GM23338 (cell line): Measurements from ENCODE around the gene PARD3. TPM values are rescaled to one million over a fixed set of nuclear protein-coding genes. Genes with fewer than 3 reads are reported as not detected.

Experiments used
- ATAC-seq: fragments of 200-7000 bp; cut with Tn5 transposase; 3 replicates; pipeline ENCODE4 v1.9.1; 2020
- DNase-seq: peaks from one replicate; pipeline ENCODE4 v3.0.0-alpha.2; 2015; ENCODE audit warnings: low spot score
- H2AFZ ChIP-seq: fragments of 200-600 bp; sonication (generic); 2 replicates; pipeline ENCODE4 v1.8.0; 2016; ENCODE audit warnings: antibody characterized with exemption, mild to moderate bottlenecking, moderate library complexity
- H3F3A ChIP-seq: fragments of 200-600 bp; sonication (generic); replicated peaks from 2 replicates; pipeline ENCODE4 v1.8.0; 2017; ENCODE audit warnings: antibody characterized with exemption, mixed run types, low read depth
- H3K27ac ChIP-seq: fragments of 200-600 bp; sonication (generic); 2 replicates; pipeline ENCODE4 v1.6.1; 2016; ENCODE audit warnings: low read depth
- H3K27me3 ChIP-seq: fragments of 200-600 bp; sonication (generic); 2 replicates; pipeline ENCODE4 v1.8.0; 2016; ENCODE audit warnings: mild to moderate bottlenecking, mixed run types, moderate library complexity; ENCODE audit not compliant: insufficient read depth
- H3K36me3 ChIP-seq: fragments of 200-600 bp; sonication (generic); 2 replicates; pipeline ENCODE4 v1.8.0; 2016; ENCODE audit warnings: mild to moderate bottlenecking; ENCODE audit not compliant: insufficient read depth
- H3K4me1 ChIP-seq: fragments of 200-600 bp; sonication (generic); 2 replicates; pipeline ENCODE4 v1.8.0; 2016; ENCODE audit warnings: mild to moderate bottlenecking, moderate library complexity; ENCODE audit not compliant: insufficient read depth
- H3K4me2 ChIP-seq: fragments of 200-600 bp; sonication (generic); 2 replicates; pipeline ENCODE4 v1.7.1; 2017; ENCODE audit warnings: mixed run types
- H3K4me3 ChIP-seq: fragments of 200-600 bp; sonication (generic); 2 replicates; pipeline ENCODE4 v1.6.1; 2016; ENCODE audit warnings: mixed run types
- H3K79me2 ChIP-seq: fragments of 200-600 bp; sonication (generic); replicated peaks from 2 replicates; pipeline ENCODE4 v1.8.0; 2017; ENCODE audit warnings: mild to moderate bottlenecking; ENCODE audit not compliant: insufficient read depth
- H3K9me2 ChIP-seq: fragments of 200-600 bp; sonication (generic); 2 replicates; pipeline ENCODE4 v1.8.0; 2017; ENCODE audit not compliant: insufficient read depth
- H4K20me1 ChIP-seq: fragments of 200-600 bp; sonication (generic); replicated peaks from 2 replicates; pipeline ENCODE4 v1.8.0; 2017; ENCODE audit warnings: mild to moderate bottlenecking; ENCODE audit not compliant: insufficient read depth
- H3K27ac Mint-ChIP-seq: 2 replicates; pipeline ENCODE4 v1.8.0; 2020; ENCODE audit warnings: inconsistent platforms, mild to moderate bottlenecking, moderate library complexity, mixed read lengths
- H3K27me3 Mint-ChIP-seq: 3 replicates; pipeline ENCODE4 v1.8.0; 2022; ENCODE audit warnings: low read depth, mild to moderate bottlenecking, moderate library complexity, mixed read lengths, inconsistent platforms; ENCODE audit not compliant: insufficient read depth, poor library complexity
- H3K36me3 Mint-ChIP-seq: 3 replicates; pipeline ENCODE4 v1.8.0; 2021; ENCODE audit warnings: low read depth, mild to moderate bottlenecking, inconsistent platforms, moderate library complexity, mixed read lengths
- H3K4me1 Mint-ChIP-seq: 3 replicates; pipeline ENCODE4 v1.8.0; 2020; ENCODE audit warnings: mild to moderate bottlenecking, inconsistent platforms, mixed read lengths
- H3K4me3 Mint-ChIP-seq: 3 replicates; pipeline ENCODE4 v1.8.0; 2021; ENCODE audit warnings: moderate library complexity, mild to moderate bottlenecking, inconsistent platforms, mixed read lengths
- H3K9me3 Mint-ChIP-seq: 3 replicates; pipeline ENCODE4 v1.8.0; 2020; ENCODE audit warnings: moderate library complexity, mild to moderate bottlenecking, inconsistent platforms, mixed read lengths
- CREB1 ChIP-seq: fragments of 250-450 bp; sonication (Bioruptor Pico); IDR thresholded peaks from 2 replicates; pipeline ENCODE4 v1.5.0; 2020; ENCODE audit warnings: low read depth, mild to moderate bottlenecking, moderate library complexity
- EZH2 ChIP-seq: fragments of 200-600 bp; sonication (generic); IDR thresholded peaks from one replicate; pipeline ENCODE4 v1.8.0; 2017; ENCODE audit warnings: antibody characterized with exemption, mild to moderate bottlenecking, low read depth; ENCODE audit not compliant: unreplicated experiment
- EZH2phosphoT487 ChIP-seq: fragments of 200-600 bp; sonication (generic); IDR thresholded peaks from one replicate; pipeline ENCODE4 v1.8.1; 2018; ENCODE audit warnings: antibody characterized with exemption; ENCODE audit not compliant: unreplicated experiment
- JUNB ChIP-seq: IDR thresholded peaks from one replicate; pipeline ENCODE4 v1.6.1; 2016; ENCODE audit warnings: antibody characterized with exemption; ENCODE audit not compliant: unreplicated experiment
- NANOG ChIP-seq: IDR thresholded peaks from 2 replicates; pipeline ENCODE4 v1.6.1; 2016; ENCODE audit warnings: antibody characterized with exemption, borderline replicate concordance
- POLR2AphosphoS5 ChIP-seq: IDR thresholded peaks from 2 replicates; pipeline ENCODE4 v1.6.1; 2016; ENCODE audit warnings: antibody characterized with exemption, low read depth
- STAT1 ChIP-seq: IDR thresholded peaks from one replicate; pipeline ENCODE4 v1.6.1; 2016; ENCODE audit warnings: antibody characterized with exemption; ENCODE audit not compliant: unreplicated experiment
- ZNF114 ChIP-seq: fragments of 250-450 bp; sonication (Bioruptor Pico); IDR thresholded peaks from 2 replicates; pipeline ENCODE4 v1.5.0; 2020; ENCODE audit warnings: mild to moderate bottlenecking, moderate library complexity
- ZNF331 ChIP-seq: fragments of 250-450 bp; sonication (Bioruptor Pico); IDR thresholded peaks from 2 replicates; pipeline ENCODE4 v1.5.0; 2020; ENCODE audit warnings: low read depth, mild to moderate bottlenecking, moderate library complexity
- polyA plus RNA-seq: library from polyadenylated mRNA; unstranded; fragments of >200 nt; fragmentation: Nextera tagmentation; extraction: Ambion mirVana; gene quantifications from 2 replicates; pipeline ENCODE4 v1.2.1, GENCODE V29; 2016
- total RNA-seq: library from RNA; depleted of rRNA; stranded (reverse); fragments of >200 nt; shearing (Covaris generic); gene quantifications from 2 replicates; pipeline ENCODE4 v1.2.3, GENCODE V29; 2014
- TF ChIP-seq, protein P1 (sequence below), 2 experiments: fragments of 200-600 bp in 1 of 2; sonication (generic) in 1 of 2; conservative IDR thresholded peaks; 2 replicates each; pipeline versions ENCODE4 v1.5.1 to v1.6.1; 2016 to 2017; ENCODE audit warnings: antibody characterized with exemption in 2 of 2, low read depth in 2 of 2, mild to moderate bottlenecking in 2 of 2, moderate library complexity in 1 of 2
- TF ChIP-seq, protein P2 (sequence below): IDR thresholded peaks from 2 replicates; pipeline ENCODE4 v1.6.1; 2016; ENCODE audit warnings: antibody characterized with exemption
- TF ChIP-seq, protein P3 (sequence below): IDR thresholded peaks from one replicate; pipeline ENCODE4 v1.6.1; 2018; ENCODE audit warnings: antibody characterized with exemption; ENCODE audit not compliant: unreplicated experiment
- TF ChIP-seq, protein P4 (sequence below): fragments of 250-450 bp; sonication (Bioruptor Pico); IDR thresholded peaks from 2 replicates; pipeline ENCODE4 v1.5.0; 2020; ENCODE audit warnings: mild to moderate bottlenecking, moderate library complexity

PARD3 gene
- total and polyA plus RNA-seq, 2 experiments from 2014 or later = 30.2 to 51.4 TPM

DNA sequence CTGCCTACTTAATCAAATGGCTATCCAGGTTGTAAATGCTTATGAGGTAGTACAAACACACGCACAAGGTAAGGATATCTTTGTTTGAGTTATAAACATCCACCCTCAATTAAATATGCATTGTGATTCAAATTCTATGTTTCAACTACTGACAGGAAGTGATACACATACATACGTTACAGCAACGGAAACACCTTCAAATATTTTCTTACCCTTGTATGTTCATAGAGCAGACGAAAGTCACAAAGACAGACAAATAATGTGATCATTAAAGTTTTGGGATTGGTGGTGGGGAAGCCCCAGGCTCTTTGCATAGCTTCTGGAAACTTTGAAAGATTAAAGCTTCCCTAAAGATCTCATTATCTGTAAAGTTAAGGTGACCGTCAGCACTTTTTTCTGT lies 521.0 kb downstream of the PARD3 start:
- Histone ChIP-seq H3F3A (no peaks in the 10 kb centered on the region), H3K27ac (peak overlapping the region; percentile 1; the same call in 1 of the 2 replicates), H3K9me2 (no peaks in the 10 kb centered on the region; the same call in 1 of the 2 replicates), H3K4me2 (peak overlapping the region; percentile 15; the same call in 1 of the 2 replicates), H4K20me1 (no peaks in the 10 kb centered on the region), H3K36me3 (no peaks in the 10 kb centered on the region), H3K4me3 (no peak overlapping the region), H2AFZ (no peak overlapping the region), H3K79me2 (no peaks in the 10 kb centered on the region), H3K27me3 (no peaks in the 10 kb centered on the region), H3K4me1 (peaks cover 22% of the 10 kb centered on the region)
- no peak for ATAC-seq
- Mint-ChIP-seq H3K36me3 (no peaks in the 10 kb centered on the region), H3K27ac (peak overlapping the region; percentile 76; the same call in 1 of the 2 replicates), H3K4me3 (peak overlapping the region; percentile 21; the same call in 2 of the 3 replicates), H3K27me3 (peaks cover 2% of the 10 kb centered on the region), H3K9me3 (no peaks in the 10 kb centered on the region), H3K4me1 (peaks cover 36% of the 10 kb centered on the region)
- DNase-seq = no peak
- no peak for TF ChIP-seq NANOG
- no peak for TF ChIP-seq CREB1 (CRISPR knock-in tag)
- TF ChIP-seq EZH2phosphoT487 = no peak
- TF ChIP-seq EZH2 = no peak
- no peak for TF ChIP-seq JUNB
- TF ChIP-seq, protein P1, sequence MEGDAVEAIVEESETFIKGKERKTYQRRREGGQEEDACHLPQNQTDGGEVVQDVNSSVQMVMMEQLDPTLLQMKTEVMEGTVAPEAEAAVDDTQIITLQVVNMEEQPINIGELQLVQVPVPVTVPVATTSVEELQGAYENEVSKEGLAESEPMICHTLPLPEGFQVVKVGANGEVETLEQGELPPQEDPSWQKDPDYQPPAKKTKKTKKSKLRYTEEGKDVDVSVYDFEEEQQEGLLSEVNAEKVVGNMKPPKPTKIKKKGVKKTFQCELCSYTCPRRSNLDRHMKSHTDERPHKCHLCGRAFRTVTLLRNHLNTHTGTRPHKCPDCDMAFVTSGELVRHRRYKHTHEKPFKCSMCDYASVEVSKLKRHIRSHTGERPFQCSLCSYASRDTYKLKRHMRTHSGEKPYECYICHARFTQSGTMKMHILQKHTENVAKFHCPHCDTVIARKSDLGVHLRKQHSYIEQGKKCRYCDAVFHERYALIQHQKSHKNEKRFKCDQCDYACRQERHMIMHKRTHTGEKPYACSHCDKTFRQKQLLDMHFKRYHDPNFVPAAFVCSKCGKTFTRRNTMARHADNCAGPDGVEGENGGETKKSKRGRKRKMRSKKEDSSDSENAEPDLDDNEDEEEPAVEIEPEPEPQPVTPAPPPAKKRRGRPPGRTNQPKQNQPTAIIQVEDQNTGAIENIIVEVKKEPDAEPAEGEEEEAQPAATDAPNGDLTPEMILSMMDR (conservative IDR thresholded peaks at IDR 0.05; ENCODE audit: low read depth in 2 of 2) = no peak
- TF ChIP-seq ZNF331 (CRISPR knock-in tag) = no peak
- TF ChIP-seq, protein P2, sequence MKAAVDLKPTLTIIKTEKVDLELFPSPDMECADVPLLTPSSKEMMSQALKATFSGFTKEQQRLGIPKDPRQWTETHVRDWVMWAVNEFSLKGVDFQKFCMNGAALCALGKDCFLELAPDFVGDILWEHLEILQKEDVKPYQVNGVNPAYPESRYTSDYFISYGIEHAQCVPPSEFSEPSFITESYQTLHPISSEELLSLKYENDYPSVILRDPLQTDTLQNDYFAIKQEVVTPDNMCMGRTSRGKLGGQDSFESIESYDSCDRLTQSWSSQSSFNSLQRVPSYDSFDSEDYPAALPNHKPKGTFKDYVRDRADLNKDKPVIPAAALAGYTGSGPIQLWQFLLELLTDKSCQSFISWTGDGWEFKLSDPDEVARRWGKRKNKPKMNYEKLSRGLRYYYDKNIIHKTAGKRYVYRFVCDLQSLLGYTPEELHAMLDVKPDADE = no peak
- TF ChIP-seq STAT1 = no peak
- no peak for TF ChIP-seq ZNF114 (CRISPR knock-in tag)
- TF ChIP-seq, protein P3, sequence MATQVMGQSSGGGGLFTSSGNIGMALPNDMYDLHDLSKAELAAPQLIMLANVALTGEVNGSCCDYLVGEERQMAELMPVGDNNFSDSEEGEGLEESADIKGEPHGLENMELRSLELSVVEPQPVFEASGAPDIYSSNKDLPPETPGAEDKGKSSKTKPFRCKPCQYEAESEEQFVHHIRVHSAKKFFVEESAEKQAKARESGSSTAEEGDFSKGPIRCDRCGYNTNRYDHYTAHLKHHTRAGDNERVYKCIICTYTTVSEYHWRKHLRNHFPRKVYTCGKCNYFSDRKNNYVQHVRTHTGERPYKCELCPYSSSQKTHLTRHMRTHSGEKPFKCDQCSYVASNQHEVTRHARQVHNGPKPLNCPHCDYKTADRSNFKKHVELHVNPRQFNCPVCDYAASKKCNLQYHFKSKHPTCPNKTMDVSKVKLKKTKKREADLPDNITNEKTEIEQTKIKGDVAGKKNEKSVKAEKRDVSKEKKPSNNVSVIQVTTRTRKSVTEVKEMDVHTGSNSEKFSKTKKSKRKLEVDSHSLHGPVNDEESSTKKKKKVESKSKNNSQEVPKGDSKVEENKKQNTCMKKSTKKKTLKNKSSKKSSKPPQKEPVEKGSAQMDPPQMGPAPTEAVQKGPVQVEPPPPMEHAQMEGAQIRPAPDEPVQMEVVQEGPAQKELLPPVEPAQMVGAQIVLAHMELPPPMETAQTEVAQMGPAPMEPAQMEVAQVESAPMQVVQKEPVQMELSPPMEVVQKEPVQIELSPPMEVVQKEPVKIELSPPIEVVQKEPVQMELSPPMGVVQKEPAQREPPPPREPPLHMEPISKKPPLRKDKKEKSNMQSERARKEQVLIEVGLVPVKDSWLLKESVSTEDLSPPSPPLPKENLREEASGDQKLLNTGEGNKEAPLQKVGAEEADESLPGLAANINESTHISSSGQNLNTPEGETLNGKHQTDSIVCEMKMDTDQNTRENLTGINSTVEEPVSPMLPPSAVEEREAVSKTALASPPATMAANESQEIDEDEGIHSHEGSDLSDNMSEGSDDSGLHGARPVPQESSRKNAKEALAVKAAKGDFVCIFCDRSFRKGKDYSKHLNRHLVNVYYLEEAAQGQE = no peak
- TF ChIP-seq POLR2AphosphoS5 = no peak
- TF ChIP-seq, protein P4, sequence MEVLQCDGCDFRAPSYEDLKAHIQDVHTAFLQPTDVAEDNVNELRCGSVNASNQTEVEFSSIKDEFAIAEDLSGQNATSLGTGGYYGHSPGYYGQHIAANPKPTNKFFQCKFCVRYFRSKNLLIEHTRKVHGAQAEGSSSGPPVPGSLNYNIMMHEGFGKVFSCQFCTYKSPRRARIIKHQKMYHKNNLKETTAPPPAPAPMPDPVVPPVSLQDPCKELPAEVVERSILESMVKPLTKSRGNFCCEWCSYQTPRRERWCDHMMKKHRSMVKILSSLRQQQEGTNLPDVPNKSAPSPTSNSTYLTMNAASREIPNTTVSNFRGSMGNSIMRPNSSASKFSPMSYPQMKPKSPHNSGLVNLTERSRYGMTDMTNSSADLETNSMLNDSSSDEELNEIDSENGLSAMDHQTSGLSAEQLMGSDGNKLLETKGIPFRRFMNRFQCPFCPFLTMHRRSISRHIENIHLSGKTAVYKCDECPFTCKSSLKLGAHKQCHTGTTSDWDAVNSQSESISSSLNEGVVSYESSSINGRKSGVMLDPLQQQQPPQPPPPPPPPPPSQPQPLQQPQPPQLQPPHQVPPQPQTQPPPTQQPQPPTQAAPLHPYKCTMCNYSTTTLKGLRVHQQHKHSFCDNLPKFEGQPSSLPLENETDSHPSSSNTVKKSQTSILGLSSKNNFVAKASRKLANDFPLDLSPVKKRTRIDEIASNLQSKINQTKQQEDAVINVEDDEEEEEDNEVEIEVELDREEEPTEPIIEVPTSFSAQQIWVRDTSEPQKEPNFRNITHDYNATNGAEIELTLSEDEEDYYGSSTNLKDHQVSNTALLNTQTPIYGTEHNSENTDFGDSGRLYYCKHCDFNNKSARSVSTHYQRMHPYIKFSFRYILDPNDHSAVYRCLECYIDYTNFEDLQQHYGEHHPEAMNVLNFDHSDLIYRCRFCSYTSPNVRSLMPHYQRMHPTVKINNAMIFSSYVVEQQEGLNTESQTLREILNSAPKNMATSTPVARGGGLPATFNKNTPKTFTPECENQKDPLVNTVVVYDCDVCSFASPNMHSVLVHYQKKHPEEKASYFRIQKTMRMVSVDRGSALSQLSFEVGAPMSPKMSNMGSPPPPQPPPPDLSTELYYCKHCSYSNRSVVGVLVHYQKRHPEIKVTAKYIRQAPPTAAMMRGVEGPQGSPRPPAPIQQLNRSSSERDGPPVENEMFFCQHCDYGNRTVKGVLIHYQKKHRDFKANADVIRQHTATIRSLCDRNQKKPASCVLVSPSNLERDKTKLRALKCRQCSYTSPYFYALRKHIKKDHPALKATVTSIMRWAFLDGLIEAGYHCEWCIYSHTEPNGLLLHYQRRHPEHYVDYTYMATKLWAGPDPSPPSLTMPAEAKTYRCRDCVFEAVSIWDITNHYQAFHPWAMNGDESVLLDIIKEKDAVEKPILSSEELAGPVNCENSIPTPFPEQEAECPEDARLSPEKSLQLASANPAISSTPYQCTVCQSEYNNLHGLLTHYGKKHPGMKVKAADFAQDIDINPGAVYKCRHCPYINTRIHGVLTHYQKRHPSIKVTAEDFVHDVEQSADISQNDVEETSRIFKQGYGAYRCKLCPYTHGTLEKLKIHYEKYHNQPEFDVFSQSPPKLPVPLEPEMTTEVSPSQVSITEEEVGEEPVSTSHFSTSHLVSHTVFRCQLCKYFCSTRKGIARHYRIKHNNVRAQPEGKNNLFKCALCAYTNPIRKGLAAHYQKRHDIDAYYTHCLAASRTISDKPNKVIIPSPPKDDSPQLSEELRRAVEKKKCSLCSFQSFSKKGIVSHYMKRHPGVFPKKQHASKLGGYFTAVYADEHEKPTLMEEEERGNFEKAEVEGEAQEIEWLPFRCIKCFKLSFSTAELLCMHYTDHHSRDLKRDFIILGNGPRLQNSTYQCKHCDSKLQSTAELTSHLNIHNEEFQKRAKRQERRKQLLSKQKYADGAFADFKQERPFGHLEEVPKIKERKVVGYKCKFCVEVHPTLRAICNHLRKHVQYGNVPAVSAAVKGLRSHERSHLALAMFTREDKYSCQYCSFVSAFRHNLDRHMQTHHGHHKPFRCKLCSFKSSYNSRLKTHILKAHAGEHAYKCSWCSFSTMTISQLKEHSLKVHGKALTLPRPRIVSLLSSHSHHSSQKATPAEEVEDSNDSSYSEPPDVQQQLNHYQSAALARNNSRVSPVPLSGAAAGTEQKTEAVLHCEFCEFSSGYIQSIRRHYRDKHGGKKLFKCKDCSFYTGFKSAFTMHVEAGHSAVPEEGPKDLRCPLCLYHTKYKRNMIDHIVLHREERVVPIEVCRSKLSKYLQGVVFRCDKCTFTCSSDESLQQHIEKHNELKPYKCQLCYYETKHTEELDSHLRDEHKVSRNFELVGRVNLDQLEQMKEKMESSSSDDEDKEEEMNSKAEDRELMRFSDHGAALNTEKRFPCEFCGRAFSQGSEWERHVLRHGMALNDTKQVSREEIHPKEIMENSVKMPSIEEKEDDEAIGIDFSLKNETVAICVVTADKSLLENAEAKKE (CRISPR knock-in tag) = no peak
